ENCODE data around the gene RIC3.
A peak's percentile ranks its signal among the peaks of the same experiment; 100 is the strongest.

Gene RIC3

GRCh38 chr11:8097062-8097461 is 71.8 kb downstream of the RIC3 start:
- DNase-seq (ENCODE audit: low spot score): peak; percentile 50
- Histone ChIP-seq H3K4me3 (no peak overlapping the region), H3K27ac (no peak overlapping the region)
- no peak for TF ChIP-seq CTCF (IDR thresholded peaks at IDR 0.05)

DNA sequence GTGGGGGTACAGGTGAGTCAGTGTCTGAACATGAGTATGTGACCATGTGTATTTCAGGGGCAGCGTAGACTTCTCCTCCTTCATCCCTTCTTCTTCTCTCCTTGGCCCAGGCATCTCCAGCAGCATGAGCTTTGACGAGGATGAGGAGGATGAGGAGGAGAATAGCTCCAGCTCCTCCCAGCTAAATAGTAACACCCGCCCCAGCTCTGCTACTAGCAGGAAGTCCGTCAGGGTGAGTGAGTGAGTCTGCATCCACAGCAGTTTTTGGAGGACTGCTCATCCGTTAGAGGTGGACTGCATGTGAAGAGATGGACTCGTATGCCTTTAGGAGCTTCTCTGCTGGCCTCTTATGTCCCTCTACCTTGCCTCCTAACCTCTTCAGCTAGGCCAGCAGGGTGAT is 72.2 kb downstream of the RIC3 start:
- DNase-seq (ENCODE audit: low spot score): no peak
- no peak overlapping the region for H3K27ac ChIP-seq
- no peak for TF ChIP-seq CTCF (IDR thresholded peaks at IDR 0.05)
- H3K4me3 ChIP-seq: no peak overlapping the region

- TF ChIP-seq CTCF (IDR thresholded peaks at IDR 0.05): no peak
- H3K27ac ChIP-seq: no peak overlapping the region
Observed at GRCh38 chr11:8095806-8096522, 72.9 kb downstream of the RIC3 start.

GRCh38 chr11:8095371-8095770 is 73.5 kb downstream of the RIC3 start:
- no peak for TF ChIP-seq CTCF (IDR thresholded peaks at IDR 0.05)

More at GRCh38 chr11:8095806-8096522, 72.9 kb downstream of the RIC3 start:
- peak; percentile 58 for DNase-seq (ENCODE audit: low spot score)
- H3K4me3 ChIP-seq: no peak overlapping the region

DNA sequence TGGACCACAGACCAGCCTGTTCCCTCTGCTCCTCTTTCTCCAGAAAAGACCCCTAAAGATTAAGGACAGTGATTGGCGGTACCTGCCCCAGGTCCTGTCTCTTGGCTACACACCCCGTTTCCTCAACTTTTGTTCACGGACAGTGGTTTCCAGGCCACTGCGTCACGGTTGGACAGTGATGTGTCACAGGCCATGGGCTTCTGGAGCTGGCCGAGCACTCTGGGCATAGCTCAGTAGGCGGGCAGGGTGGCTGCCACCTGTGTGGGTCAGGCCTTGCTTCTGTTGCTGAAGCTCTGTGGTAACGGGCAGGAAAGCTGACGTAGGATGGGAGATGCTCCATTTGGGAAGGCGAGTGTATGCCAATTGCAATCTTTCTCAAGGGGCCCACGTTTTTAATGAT is 74.2 kb downstream of the RIC3 start:
- no peak for TF ChIP-seq CTCF (IDR thresholded peaks at IDR 0.05)
- DNase-seq (ENCODE audit: low spot score): peak; percentile 45
- no peak overlapping the region for H3K27ac ChIP-seq

More at GRCh38 chr11:8095371-8095770, 73.5 kb downstream of the RIC3 start:
- Histone ChIP-seq H3K27ac (no peak overlapping the region), H3K4me3 (no peak overlapping the region)
- peak; percentile 43 for DNase-seq (ENCODE audit: low spot score)

DNA sequence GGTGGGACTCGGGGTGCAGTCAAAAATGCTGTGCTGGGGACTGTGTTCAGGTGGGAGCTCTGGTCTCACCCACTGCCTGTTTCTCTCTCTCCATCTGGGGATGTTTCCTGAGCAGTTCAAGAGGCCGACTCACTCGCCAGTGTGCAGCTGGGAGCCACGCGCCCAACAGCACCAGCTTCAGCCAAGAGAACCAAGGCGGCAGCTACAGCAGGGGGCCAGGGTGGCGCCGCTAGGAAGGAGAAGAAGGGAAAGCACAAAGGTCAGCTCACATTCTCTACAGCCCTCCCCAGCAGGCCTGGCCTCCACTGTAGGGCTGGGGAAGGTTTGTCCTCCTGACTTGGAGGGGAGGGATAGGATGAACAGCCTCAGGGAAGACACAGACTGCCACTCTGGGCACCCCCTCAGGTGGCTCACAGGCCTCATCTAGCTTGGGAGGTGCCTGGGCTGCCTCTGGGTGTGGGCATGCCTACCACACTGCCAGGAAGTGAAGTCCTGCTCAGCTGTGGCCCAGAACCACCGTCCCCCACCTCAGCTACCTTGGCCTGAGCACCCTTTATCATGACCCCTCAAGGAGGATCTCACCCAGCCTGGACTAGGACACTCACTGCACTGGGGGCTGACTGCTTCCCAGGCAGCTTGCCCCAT is 74.8 kb downstream of the RIC3 start:
- H3K4me3 ChIP-seq: no peak overlapping the region
- DNase-seq (ENCODE audit: low spot score): peak; percentile 62
- no peak for TF ChIP-seq CTCF (IDR thresholded peaks at IDR 0.05)
- no peak overlapping the region for H3K27ac ChIP-seq

More for the DNA sequence above, 74.2 kb downstream of the RIC3 start:
- H3K4me3 ChIP-seq: no peak overlapping the region

Data from coronary artery (tissue), 2 donors.